ENCODE measurements around the gene CHST10. TPM values are rescaled to one million over a fixed set of nuclear protein-coding genes. Genes with fewer than 3 reads are reported as not detected.
A peak's percentile ranks its signal among the peaks of the same experiment; 100 is the strongest.

The CHST10 gene
- total RNA-seq, 1 experiment from 2014 or later, result 29.7 TPM

DNA sequence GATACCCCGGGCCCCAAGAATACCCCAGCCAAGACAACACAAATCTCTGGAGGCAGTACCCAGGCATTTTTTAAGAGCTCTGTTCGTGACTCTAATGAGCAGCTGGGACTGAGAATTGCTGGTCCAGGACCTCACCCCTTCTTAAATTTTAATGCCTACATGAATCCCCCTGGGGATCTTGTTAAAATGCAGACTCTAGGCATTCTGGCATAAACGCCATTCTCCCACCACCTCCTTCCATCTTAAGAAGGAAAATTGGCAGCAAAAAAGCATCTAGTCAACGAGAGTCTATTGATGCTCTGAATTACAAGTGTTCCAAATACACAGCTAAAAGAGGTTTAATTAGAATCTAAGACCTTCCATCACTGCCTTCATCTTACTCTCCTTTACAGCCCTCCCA is 5.0 kb downstream of the CHST10 start:
- Histone ChIP-seq H3K79me1 (ENCODE audit: insufficient read depth, low read depth, low read length, poor library complexity, severe bottlenecking) (no peaks in the 10 kb centered on the region), H3K79me2 (ENCODE audit: insufficient read depth, low read length) (peaks cover 8% of the 10 kb centered on the region; the same call in 1 of the 2 replicates), H3K27ac (ENCODE audit: insufficient read length, low read depth, low read length) (no peak overlapping the region), H4K20me1 (ENCODE audit: control insufficient read depth, insufficient read depth, insufficient read length) (no peaks in the 10 kb centered on the region), H3K56ac (ENCODE audit: insufficient read length, low read depth, low read length) (no peak overlapping the region), H3K27me3 (ENCODE audit: insufficient read depth, low read length) (no peaks in the 10 kb centered on the region), H4K91ac (ENCODE audit: insufficient read length, low read depth, low read length) (no peak overlapping the region), H2BK20ac (ENCODE audit: low read depth, low read length, poor library complexity, severe bottlenecking) (no peak overlapping the region), H3K4ac (ENCODE audit: low read depth, low read length) (no peak overlapping the region; the same call in 1 of the 2 replicates), H3K4me2 (ENCODE audit: insufficient read depth, insufficient read length, low read length) (no peak overlapping the region), H2BK5ac (ENCODE audit: insufficient read length, low read length) (no peak overlapping the region), H3K4me1 (ENCODE audit: insufficient read depth, low read length) (peaks cover 32% of the 10 kb centered on the region), H2BK12ac (ENCODE audit: insufficient read length, low read depth, low read length) (no peak overlapping the region), H3K18ac (ENCODE audit: insufficient read length, low read depth, low read length) (peak overlapping the region; percentile 54), H3K14ac (ENCODE audit: insufficient read depth, low read length) (peak overlapping the region; percentile 57; the same call in 1 of the 2 replicates), H3T11ph (ENCODE audit: low read length) (no peak overlapping the region), H2AK5ac (ENCODE audit: insufficient read length, low read length) (no peak overlapping the region), H3K23me2 (ENCODE audit: insufficient read length, low read depth, low read length, poor library complexity, severe bottlenecking) (peaks cover 8% of the 10 kb centered on the region), H2BK15ac (ENCODE audit: low read depth, low read length) (no peak overlapping the region), H4K5ac (ENCODE audit: insufficient read length, low read depth, low read length) (no peak overlapping the region), H2AFZ (ENCODE audit: low read length) (no peak overlapping the region), H3K9me3 (ENCODE audit: control insufficient read depth, low read depth, low read length) (no peaks in the 10 kb centered on the region), H4K8ac (replicated peaks; ENCODE audit: insufficient read length, low read depth, low read length) (no peak overlapping the region), H3K9ac (ENCODE audit: extremely low read depth, insufficient read length, low read length) (no peak overlapping the region), H2BK120ac (ENCODE audit: low read depth, low read length, poor library complexity, severe bottlenecking) (no peak overlapping the region), H3K23ac (ENCODE audit: insufficient read length, low read depth, low read length) (no peak overlapping the region)
- peak overlapping the region in 1 of 2 experiments; percentile 63; a peak in 3 of 5 replicates for H3K4me3 Mint-ChIP-seq
- no CpG with 5 or more reads among the region's 4 CpGs for WGBS (ENCODE audit: extremely low coverage, insufficient read length, low lambda C conversion rate)
- H3K9me3 Mint-ChIP-seq, result no peaks in the 10 kb centered on the region
- no peak for DNase-seq
- TF ChIP-seq, protein P1, sequence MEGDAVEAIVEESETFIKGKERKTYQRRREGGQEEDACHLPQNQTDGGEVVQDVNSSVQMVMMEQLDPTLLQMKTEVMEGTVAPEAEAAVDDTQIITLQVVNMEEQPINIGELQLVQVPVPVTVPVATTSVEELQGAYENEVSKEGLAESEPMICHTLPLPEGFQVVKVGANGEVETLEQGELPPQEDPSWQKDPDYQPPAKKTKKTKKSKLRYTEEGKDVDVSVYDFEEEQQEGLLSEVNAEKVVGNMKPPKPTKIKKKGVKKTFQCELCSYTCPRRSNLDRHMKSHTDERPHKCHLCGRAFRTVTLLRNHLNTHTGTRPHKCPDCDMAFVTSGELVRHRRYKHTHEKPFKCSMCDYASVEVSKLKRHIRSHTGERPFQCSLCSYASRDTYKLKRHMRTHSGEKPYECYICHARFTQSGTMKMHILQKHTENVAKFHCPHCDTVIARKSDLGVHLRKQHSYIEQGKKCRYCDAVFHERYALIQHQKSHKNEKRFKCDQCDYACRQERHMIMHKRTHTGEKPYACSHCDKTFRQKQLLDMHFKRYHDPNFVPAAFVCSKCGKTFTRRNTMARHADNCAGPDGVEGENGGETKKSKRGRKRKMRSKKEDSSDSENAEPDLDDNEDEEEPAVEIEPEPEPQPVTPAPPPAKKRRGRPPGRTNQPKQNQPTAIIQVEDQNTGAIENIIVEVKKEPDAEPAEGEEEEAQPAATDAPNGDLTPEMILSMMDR (conservative IDR thresholded peaks at IDR 0.05), result no peak
- peaks cover 5% of the 10 kb centered on the region for H3K27me3 Mint-ChIP-seq (ENCODE audit: low read depth)
- peaks cover 7 to 11% (median 8%) of the 10 kb centered on the region in 3 experiments for H3K36me3 Mint-ChIP-seq (ENCODE audit: insufficient read depth in 1 of 3, low read depth in 3 of 3)
- H3K27ac Mint-ChIP-seq, result peak overlapping the region; percentile 87 to 98 (median 98)
- peaks cover 84 to 88% of the 10 kb centered on the region in 2 experiments for H3K4me1 Mint-ChIP-seq
